Peyer's patch (tissue), 4 donors: ENCODE data around the gene RXRG. TPM values are rescaled to one million over a fixed set of nuclear protein-coding genes. Genes with fewer than 3 reads are reported as not detected.
"Not testable (repeated sequence)": the region's sequence is repeated elsewhere in the genome, so short reads cannot be mapped to it uniquely, and the experiment has no call there.

Experiments
- DNase-seq, 3 donors: peaks; one replicate each; pipeline ENCODE4 v3.0.0-alpha.2; 2017 to 2019
- H3K27ac ChIP-seq, 4 donors: fragments of 200-600 bp; sonication (generic); one replicate each; pipeline ENCODE4 v1.5.1; 2016 to 2019
- H3K27me3 ChIP-seq, 2 donors: fragments of 200-600 bp; sonication (generic); one replicate each; pipeline ENCODE4 v1.5.1; 2019
- H3K36me3 ChIP-seq, 3 donors: fragments of 200-600 bp; sonication (generic); one replicate each; pipeline ENCODE4 v1.5.1; 2016 to 2019
- H3K4me1 ChIP-seq, 4 donors: fragments of 200-600 bp; sonication (generic); one replicate each; pipeline ENCODE4 v1.5.1; 2016 to 2019
- H3K4me3 ChIP-seq, 4 donors: fragments of 200-600 bp; sonication (generic); 1 replicate in 3 of 4; 2 replicates in 1 of 4; pipeline ENCODE4 v1.5.1; 2016 to 2019; ENCODE audit warnings: mild to moderate bottlenecking in 1 of 4
- H3K9me3 ChIP-seq, 4 donors: fragments of 200-600 bp; sonication (generic); one replicate each; pipeline ENCODE4 v1.5.1; 2016 to 2019; ENCODE audit warnings: mild to moderate bottlenecking in 1 of 4
- POLR2A ChIP-seq, 2 donors: fragments of 450-650 bp; IDR thresholded peaks; one replicate each; pipeline ENCODE4 v1.5.1; 2017; ENCODE audit warnings: antibody characterized with exemption in 2 of 2, mild to moderate bottlenecking in 2 of 2, moderate library complexity in 2 of 2
- total RNA-seq, 4 donors: library from RNA; depleted of rRNA; stranded (reverse); fragments of >200 nt; gene quantifications; one replicate each; pipeline ENCODE4 v1.1.0, GENCODE V29; 2016
- TF ChIP-seq, protein P1 (sequence below), 6 experiments: fragments of 450-650 bp in 4 of 6; fragments of 200-600 bp in 2 of 6; sonication (generic) in 1 of 6; IDR thresholded peaks; one replicate each; pipeline ENCODE4 v1.5.1; 2017 to 2019; ENCODE audit warnings: antibody characterized with exemption in 6 of 6, mild to moderate bottlenecking in 3 of 6, moderate library complexity in 1 of 6

The RXRG gene
- total RNA-seq, 4 donors from 2014 or later = 10.7 TPM; not detected in 3

DNA sequence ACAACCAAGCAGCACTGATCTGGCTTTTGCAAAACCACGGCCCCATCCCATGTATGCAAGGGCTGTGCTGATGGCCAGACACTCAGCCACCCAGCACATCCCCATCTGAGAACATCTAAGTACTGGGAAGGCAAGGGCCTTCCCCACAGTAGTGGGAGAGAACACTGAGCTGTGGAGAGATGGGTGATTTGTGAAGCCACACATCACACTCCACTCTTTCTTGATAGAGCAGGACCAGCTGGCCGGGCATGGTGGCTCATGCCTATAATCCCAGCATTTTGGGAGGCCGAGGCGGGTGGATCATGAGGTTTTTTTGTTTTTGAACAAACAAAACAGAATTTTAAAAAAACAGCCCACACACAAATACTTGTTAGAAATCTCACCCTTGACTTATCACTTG lies 28.2 kb upstream of the RXRG start:
- Histone ChIP-seq H3K27ac (no peak overlapping the region), H3K4me3 (no peak overlapping the region), H3K36me3 (no peaks in the 10 kb centered on the region), H3K4me1 (no peaks in the 10 kb centered on the region), H3K27me3 (no peaks in the 10 kb centered on the region), H3K9me3 (no peaks in the 10 kb centered on the region)
- DNase-seq = no peak
- no peak for TF ChIP-seq POLR2A (IDR thresholded peaks at IDR 0.05)
- TF ChIP-seq, protein P1, sequence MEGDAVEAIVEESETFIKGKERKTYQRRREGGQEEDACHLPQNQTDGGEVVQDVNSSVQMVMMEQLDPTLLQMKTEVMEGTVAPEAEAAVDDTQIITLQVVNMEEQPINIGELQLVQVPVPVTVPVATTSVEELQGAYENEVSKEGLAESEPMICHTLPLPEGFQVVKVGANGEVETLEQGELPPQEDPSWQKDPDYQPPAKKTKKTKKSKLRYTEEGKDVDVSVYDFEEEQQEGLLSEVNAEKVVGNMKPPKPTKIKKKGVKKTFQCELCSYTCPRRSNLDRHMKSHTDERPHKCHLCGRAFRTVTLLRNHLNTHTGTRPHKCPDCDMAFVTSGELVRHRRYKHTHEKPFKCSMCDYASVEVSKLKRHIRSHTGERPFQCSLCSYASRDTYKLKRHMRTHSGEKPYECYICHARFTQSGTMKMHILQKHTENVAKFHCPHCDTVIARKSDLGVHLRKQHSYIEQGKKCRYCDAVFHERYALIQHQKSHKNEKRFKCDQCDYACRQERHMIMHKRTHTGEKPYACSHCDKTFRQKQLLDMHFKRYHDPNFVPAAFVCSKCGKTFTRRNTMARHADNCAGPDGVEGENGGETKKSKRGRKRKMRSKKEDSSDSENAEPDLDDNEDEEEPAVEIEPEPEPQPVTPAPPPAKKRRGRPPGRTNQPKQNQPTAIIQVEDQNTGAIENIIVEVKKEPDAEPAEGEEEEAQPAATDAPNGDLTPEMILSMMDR (IDR thresholded peaks at IDR 0.05) = no peak

DNA sequence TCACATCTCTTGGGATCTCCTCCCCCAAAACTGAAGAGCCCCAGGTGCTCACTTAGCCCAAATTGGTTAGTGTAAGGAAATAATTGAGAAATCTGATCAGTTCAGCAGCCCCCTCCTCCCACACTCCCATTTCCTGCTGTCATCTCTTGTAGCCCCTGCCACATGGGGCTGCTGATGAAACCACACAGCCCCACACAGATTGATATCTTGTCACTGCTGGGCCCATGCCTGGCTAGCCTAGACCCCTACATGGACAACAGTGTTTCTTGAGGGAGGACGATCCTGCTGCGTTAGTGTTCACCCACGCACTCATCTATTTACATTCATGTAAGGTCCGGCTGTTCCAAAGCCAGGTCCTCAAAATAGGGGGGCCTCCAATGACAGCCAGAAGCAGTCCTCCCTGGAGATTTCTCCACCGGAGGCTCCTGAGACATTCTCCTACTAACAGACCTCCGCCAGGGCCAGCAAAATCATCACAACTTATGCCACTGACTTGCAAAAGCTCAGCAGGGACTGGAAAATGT lies 23.9 kb upstream of the RXRG start:
- H3K36me3 ChIP-seq = no peaks in the 10 kb centered on the region
- no peak for DNase-seq

DNA sequence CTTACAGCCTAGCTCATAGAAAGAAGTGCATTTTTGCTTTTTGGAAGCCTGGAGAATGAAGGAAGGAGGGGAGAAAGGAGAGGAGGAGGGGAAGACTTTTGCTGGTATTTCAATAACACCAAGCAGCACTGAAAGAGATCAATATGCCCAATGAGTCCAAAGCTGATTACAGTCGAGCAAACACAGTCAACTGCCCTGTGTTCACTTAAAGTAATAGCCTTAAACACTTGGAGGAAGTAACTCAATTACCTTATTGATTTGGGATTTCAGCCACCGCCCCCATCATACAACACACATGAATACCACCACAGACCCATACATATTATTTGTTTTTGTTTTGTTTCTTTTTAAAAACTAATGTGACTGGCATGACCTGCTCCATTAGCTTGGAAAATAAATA lies 23.3 kb upstream of the RXRG start:
- no peaks in the 10 kb centered on the region for H3K27me3 ChIP-seq
- TF ChIP-seq, protein P1 (IDR thresholded peaks at IDR 0.05) = no peak
- TF ChIP-seq POLR2A (IDR thresholded peaks at IDR 0.05) = no peak
- H3K36me3 ChIP-seq = no peaks in the 10 kb centered on the region
- no peaks in the 10 kb centered on the region for H3K4me1 ChIP-seq
- no peak for DNase-seq
- H3K9me3 ChIP-seq = no peaks in the 10 kb centered on the region
- no peak overlapping the region for H3K27ac ChIP-seq
- H3K4me3 ChIP-seq = no peak overlapping the region

More for the DNA sequence above, 23.9 kb upstream of the RXRG start:
- TF ChIP-seq, protein P1 (IDR thresholded peaks at IDR 0.05) = no peak
- TF ChIP-seq POLR2A (IDR thresholded peaks at IDR 0.05) = no peak
- Histone ChIP-seq H3K4me1 (no peaks in the 10 kb centered on the region), H3K27ac (no peak overlapping the region), H3K9me3 (no peaks in the 10 kb centered on the region), H3K4me3 (no peak overlapping the region), H3K27me3 (no peaks in the 10 kb centered on the region)

DNA sequence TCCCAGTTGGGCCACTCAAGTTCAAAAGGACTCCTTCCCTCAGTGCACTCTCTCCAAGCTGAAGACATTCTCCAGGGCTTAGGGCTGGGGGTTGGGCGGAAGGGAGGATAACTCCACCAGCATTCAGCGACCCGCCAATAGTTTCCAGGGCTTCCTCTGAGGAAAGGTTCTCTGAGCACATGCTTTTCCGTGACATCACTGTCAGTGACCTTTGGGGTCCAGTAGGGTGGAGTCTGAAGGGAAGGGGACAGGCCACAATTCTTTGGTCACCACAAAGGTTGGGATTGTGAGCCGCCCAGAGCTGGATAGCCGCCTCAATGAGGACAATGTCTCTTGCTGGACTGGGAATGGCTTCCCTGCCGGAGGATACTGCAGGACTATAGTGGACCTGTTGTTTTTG lies 22.8 kb upstream of the RXRG start:
- Histone ChIP-seq H3K4me1 (no peaks in the 10 kb centered on the region), H3K36me3 (no peaks in the 10 kb centered on the region), H3K27me3 (no peaks in the 10 kb centered on the region), H3K9me3 (no peaks in the 10 kb centered on the region), H3K27ac (no peak overlapping the region), H3K4me3 (no peak overlapping the region)
- DNase-seq = no peak
- TF ChIP-seq, protein P1 (IDR thresholded peaks at IDR 0.05) = no peak
- no peak for TF ChIP-seq POLR2A (IDR thresholded peaks at IDR 0.05)

DNA sequence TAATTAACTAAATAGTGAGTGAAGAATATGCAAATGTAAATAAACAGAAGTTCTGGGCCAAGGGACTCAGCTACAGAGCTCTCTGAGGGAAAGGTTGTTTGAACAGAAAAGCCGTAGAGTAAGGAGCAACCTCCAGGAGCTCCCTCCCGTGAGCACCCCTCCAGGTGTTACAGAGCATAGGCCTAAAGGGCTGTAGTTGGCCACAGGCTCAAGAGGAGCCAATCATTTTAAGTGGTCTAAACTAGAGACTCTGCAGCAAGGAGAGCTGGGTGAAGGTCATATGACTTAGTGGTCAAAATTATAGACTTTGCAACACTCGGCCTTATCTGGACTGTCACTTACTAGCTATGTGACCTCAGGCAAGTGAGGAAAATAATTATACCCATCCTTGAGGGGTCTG lies 19.1 kb upstream of the RXRG start:
- TF ChIP-seq, protein P1 (IDR thresholded peaks at IDR 0.05) = no peak
- no peak for TF ChIP-seq POLR2A (IDR thresholded peaks at IDR 0.05)
- Histone ChIP-seq H3K27me3 (no peaks in the 10 kb centered on the region), H3K4me3 (no peak overlapping the region), H3K27ac (no peak overlapping the region), H3K9me3 (no peaks in the 10 kb centered on the region), H3K36me3 (no peaks in the 10 kb centered on the region), H3K4me1 (no peaks in the 10 kb centered on the region)
- no peak for DNase-seq

DNA sequence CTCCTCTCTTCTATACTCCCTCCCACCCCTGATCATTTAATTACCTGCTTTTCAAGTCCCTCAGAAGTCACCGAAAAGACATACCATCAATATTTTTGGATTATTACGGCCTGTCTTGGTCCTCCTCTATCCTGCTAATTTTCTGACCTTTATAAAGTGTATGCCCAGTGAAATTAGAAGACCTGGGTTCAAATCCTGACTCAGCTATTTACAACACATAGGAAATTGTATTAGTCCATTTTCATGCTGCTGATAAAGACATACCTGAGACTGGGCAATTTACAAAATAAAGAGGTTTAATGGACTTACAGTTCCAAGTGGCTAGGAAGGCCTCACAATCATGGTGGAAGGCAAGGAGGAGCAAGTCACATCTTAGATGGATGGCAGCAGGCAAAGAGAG lies 14.8 kb upstream of the RXRG start:
- not testable (repeated sequence) for H3K9me3 ChIP-seq, DNase-seq, H3K27ac ChIP-seq, H3K4me3 ChIP-seq, H3K36me3 ChIP-seq, H3K4me1 ChIP-seq, H3K27me3 ChIP-seq
